HG03103 (cell line): ENCODE data around the gene PRELP.
"Not testable (repeated sequence)": the region's sequence is repeated elsewhere in the genome, so short reads cannot be mapped to it uniquely, and the experiment has no call there.

Experiments
- ATAC-seq: cut with Tn5 transposase; IDR thresholded peaks from one replicate; pipeline ENCODE4 v1.9.1; 2021; ENCODE audit warnings: low read depth; ENCODE audit not compliant: unreplicated experiment

The PRELP gene

DNA sequence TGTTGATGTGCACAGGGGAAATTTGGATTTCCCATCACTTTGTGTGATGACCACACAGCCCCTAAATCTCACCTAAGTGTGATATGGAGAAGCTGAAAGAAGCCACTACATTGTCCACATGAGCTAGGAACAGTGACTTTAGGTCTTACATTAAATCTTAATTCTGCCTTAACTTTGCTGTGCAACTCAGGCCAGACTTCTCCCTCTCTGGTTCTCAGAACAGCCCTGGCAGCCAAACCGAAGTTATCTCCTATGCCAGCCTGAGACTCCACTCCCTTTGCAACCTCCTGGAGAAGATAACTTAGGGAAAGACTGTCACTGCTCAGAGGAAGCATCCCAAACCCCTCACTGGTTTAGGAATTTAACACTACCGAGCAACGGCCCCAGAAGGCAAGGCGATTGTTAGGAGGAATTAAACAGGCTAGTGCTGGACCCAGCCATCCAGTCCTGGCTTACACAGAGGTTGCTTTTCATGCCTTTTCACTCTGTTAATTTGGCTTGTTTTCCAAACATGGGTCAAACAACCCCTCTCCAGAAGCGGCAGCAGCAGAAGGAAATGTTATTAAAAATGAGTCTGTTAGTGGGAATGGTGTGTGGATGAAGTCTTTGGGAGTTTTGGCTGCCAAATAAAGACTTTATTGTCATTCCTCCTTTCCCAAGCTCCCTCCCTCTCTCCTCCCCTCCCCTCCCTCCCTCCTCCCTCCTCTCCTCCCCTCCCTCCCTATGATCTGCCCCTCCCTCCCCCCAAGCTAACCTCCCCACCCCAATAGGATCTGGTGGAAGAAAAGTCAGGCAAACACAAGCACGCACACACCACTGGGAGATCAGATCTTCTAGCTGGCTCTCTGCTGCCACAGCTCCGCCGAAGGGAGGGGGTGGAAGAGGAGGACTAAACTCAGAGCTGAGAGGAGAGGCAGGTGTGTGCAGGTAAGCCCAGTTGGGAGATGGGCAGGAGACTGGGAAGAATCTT, at the start of gene PRELP:
TSS of gene PRELP (plus strand) at position 795 of the 970 bp plus-strand sequence. CDS start 7,379 bp downstream, outside the sequence.
- ATAC-seq = no peak

DNA sequence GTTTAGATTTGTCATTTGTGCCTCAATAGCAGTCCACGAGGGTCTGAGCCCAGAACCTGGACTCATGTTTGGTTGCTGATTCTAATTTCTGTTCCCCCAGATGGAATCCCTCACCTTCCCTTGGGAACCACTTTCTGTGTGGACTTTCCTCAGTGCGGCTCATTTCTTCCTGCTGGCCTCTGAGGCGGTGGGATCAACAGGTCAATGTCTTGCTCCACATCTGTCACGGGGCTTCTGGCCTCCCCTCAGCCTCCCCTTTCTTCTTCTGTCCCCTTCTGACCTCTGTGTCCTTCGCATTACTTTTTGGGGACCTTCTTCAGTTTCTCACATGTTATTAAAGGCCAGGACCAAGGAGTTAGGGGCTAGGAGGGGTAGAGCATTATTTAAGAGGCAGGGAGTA, 49.2 kb upstream of the PRELP start:
- ATAC-seq = no peak

DNA sequence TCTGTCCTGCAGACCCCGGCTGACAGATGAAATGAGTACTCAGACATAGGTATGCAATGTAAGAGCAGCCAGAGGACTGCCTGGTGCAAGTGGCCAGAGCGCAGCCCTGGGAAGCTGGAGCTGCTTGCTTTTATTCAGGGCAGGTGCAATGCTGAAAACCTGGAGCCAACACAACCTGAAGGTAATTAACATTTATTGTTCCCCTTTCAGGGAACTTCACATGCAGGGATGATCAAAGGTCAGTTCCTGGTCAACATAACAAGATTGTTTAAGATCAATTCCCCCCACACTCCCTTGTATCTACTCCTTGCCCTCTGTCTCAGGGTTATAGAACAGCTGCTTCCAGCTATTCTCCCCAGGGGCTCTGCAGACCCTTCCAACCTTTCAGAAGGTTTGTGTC, 48.7 kb upstream of the PRELP start:
- ATAC-seq = no peak

DNA sequence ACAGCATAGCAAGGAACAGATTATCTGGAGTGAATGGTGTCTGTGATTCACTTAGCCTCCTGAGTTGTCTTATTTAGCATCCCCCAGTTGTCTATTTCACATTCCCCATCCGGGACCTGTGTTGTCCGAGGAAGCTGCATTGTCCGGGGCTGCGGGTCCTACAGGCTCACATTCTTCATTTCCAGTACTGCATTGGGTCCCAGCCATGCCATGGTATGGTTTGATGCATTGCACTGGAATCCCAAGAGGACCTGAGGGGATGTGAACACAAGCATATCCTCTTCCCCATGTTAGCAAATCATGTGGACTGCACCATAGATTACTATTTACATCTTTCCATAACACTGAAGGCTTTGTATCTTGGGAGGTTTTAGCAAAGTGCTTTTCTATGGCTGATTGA, 48.2 kb upstream of the PRELP start:
- ATAC-seq = no peak

DNA sequence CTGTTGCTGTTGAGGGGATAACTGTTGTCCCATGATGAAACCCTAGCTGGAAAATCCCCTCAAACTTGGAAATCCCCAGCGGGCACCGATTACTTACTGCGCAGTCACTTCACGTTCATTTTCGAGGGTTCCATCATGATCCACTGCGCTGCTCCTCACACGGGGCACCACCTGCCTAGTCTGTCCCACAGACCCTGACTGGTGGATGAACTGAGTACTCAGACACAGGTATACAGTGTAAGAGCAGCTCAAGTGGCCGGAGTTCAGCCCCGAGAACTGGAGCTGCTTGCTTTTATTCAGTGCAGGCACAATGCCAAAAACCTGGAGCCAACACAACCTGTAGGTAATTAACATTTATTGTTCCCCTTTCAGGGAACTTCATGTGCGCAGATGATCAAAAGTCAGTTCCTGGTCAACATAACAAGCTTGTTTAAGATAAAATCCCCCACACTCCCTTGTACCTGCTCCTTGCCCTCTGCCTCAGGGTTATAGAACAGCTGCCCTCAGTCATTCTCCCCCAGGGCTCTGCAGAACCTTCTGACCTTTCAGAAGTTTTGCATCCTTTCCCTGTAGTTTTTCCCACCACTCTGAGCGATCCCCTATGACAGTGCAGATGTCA, 46.5 kb upstream of the PRELP start:
- no peak for ATAC-seq

DNA sequence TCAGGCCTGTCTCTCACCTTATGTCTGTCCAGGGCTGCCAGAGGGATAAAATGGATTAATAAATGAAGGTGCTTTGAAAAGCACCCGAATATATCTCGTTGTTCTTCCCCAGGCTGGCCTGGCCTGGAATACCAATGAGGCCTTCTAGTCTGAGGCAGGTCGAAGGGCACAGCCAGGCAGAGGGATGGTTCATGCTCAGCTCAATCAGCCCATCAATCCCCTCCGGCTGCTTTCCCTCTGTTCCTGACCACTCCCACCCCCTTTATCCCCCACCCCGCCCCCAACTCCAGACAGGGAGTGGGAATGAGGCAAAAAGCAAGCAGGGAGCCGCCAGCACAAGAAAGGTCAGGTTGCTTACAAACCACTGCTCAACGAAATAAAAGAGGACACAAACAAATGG, 40.0 kb upstream of the PRELP start:
- no peak for ATAC-seq

DNA sequence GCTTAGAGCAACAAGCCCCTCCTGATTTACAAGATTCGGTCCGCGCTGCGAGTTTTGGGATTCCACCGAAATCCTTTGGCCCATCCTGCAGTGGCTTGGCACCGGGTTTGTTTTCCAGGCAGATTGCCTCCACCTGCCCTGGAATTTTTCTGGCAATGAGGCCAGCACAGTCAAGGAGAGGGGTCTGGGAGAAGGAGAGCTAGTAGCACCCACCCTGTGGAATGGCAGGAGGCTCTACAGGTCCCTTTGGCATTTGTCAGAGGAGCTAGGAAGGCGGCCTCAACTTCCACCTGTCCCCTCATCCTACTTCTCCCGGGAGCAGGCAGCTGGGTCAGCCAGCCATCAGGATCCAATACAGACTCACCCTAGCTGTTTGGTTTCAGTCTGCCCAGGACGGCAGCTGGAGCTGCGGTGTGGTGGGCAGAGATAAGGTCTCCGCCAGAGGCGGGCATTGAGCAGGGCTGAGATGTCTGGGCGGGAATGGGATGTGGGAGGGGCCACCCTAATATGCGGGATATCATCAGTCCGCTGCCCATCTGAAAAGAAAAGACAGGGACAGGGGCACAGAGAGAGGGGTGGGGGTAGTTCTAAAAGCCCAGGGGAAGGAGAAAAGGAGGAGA, 37.8 kb upstream of the PRELP start:
- ATAC-seq = no peak

DNA sequence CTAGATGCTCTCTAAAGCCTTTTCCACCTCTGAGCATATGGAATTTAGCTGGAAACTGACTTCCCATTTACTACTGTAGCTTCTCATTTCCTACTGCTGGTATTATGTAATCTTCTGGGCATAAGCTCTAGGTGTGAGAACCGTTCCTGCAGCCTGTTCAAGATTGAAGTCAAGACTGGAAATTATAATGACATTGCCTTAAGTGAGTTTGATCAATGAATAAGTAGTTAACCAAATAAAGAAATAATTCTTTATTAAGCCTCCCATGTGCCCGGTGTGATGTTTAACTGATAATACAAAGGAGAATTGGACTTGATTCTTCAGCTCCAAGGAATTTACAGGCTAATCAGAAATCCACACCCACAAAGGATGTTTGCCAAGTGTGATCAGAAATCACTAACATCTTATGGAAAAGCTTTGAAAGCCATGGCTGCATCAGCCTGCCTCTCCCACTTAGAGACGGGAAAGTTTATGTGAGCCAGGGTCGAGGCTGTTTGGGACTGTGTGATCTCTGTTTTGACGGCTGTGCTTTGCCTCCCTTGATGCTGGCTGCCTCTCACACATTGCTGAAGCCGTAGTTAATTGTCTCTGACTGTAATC, 36.4 kb upstream of the PRELP start:
- no peak for ATAC-seq

DNA sequence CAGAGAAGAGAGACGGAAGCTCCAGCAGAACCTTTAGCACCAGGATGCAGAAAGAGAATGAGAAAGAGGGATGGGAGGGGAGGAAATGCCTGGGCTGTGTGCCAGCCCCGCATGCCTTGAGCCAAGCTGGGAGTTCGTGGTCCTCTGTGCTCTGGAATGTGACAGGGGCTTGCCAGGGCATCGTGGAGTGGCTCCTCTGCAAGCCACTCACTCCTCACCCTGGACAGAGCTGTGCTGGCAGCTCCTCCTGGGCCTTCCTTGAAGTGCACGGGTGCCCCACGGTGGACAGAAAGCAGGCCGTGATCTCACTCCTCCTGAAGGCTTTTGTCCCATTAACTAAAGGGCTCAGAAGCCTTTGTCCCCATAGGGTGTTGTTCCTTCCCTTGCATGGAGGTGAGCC, 34.8 kb upstream of the PRELP start:
- no peak for ATAC-seq

DNA sequence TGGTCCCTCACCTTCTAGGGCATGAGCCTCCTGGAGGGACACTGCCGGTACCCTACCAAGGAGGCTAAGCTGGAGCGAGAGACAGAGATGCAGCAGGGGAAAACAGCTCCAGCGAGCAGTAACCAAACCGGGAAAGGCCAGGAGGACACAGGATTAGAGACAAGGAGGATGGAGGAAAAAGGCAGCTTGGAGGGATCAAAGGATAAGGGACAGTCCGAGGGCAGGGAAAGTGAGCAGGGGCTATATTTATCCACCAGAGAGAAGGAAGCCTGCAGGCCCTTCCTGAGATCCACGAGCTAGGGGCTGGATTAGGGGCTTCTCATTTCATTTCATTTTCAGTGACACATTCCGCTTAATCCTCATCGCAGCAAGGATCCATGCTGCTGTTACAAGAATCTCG, 33.8 kb upstream of the PRELP start:
- ATAC-seq = no peak

DNA sequence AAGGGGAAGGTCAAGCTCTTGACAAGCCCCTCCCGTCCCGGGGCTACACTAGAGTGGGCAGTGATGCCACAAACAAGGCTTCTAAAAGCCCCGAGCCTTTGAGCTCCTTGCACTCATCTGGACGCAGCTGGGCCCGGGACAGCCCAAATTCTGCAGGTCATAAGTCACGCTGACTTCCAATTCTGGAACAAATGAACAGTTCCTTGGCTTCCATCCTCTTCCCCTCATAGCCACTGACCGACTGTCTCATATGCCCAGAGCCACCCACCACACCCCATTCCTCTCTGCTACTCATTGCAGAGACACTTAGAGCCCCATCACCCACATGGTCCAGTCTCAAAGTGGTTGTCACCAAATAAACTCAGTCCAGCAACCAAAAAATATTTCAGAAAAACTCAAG, 32.8 kb upstream of the PRELP start:
- ATAC-seq = no peak

DNA sequence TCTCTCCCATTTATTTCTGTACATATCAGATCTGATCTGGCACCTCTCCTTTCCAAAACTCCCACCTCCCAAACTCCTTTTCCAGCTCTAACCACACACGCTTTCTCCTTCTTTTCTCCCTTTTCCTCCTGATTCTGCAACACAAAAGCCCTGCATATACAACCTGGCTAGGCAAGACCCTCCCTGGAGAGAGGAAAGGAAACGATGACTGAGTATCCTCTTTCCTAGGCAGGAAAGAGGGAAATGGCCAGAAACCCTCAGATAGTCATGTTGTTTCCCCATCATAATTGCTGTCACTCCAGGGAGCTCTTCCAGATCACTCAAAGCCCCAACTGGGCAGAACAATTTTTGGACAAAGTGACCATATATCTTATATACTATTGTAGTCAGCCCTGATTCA, 32.3 kb upstream of the PRELP start:
- no peak for ATAC-seq

DNA sequence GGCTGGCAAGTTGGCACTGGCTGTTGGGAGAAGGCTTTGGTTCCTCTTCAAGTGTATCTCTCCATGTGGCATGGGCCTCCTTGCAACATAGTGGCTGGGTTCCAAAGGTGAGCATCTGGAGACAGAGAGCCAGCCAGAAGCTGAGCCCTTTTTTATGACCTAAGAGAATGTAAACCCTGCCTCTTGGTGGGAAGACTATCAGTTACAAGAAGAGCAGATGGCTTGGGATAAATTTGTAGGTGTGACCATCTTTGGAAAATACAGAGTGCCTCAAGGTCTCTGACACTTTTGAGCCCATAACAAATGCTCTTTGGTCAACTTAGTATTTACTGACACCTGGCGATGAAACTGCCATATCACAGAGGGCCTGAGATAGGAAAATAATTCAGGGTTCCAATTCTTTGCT, 31.4 kb upstream of the PRELP start:
- no peak for ATAC-seq

DNA sequence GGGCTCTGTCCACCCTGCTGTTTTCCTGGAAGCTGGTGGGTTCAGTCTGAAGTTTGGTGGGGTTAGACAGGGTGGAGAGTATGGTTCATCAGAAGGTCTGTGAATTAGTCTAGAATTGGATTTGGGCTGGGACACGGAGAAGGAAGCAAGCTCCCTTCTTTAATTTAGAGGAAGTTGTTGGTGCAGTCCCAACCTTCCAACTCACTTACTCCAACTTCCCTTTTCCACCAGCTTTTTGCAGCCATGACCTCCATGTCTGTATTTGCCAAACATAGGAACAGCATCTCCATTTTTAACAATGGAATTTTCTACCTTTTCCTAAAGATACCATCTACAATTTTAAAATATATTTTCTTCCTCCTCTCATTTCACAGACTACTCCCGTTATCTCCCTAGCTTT, 28.5 kb upstream of the PRELP start:
- no peak for ATAC-seq

DNA sequence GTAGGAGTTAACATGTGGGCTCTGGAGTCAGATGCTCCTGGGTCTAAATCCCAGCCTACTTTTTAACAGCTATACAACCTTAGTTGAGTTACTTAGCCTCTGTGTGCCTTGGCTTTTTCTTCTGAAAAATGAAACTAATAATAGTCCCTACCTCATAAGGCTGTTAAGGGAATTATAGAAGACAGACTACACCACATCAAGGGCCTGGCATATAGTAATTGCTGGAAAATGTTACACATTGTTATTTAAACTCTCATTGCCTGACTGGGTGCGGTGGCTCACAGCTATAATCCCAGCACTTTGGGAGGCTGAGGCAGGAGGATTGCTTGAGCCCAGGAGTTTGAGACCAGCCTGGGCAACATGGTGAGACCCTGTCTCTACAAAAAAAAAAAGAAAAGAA, 28.0 kb upstream of the PRELP start:
- not testable (repeated sequence) for ATAC-seq

DNA sequence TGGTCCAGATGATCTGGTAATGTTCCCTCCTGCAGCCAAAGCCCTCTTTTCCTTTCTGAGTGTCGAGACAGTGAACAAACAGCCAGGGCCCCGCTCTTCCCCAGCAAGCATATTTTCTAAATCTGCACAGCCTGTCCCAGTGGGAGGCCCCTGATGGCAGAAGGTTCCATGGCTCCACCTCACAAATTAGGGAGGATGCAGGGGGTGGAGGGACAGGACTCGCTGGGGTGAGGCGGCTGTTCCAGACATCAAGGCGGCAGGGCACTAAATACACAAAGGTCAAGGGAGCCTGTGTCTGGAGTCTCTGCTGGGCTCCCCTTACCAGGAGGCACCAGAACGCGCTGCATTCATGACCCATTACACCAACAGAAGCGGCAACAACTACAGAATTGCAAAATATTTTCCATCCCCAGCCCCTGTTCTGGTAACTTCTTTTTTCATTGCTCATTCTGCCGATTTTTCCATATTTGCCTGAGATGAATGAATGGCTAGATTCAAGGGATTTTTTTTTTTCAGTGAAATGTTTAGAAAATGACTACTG, 27.0 kb upstream of the PRELP start:
- ATAC-seq = no peak

DNA sequence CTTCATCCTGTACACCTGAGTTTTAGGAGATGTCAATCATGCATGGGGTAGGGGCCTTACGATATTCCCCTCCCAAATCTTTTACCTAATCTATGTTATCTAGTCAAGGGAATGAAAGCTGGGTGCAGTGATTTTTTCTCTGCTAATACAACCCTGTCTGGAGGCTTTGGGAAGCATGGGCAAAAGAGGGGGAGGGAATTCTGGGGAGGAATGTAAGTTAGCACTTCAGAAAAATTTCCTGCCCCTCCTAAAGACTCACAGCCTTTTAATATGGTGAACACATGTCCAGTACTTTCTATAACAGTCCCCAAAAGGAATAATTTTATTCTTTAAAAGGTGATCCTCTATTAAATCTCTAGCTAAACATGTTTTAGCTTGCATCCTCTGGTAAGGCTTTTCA, 25.6 kb upstream of the PRELP start:
- no peak for ATAC-seq

DNA sequence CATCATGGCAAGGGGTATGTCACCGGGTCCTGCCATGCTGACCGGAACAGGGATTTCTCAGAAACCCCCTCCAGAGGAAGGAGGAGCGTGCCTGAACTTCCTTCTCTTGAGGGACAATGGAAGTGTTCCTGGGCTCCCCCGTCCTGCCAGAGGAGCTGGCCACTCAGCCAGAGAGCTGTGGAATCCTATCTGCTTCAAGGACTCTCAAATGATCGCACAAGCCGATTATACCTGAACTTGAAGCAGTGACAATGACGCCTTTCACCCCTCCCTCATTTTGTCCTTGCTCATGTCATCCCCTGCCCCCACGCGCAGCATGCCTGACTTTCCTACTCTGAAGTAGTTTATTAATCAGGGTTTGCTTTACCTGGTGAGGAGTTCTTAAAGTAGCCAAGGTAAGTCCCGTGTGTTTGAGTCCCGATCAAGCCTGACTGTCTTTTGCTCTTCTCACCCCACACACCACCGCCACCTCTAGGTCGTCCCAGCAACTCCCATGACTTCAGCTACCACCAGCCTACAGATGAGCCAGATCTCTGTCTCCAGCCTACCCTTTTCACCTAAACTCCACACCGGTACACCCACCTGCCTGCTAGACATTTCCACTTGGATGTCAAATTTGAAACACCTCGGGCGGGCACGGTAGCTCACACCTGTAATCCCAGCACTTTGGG, 25.0 kb upstream of the PRELP start:
- no peak for ATAC-seq

DNA sequence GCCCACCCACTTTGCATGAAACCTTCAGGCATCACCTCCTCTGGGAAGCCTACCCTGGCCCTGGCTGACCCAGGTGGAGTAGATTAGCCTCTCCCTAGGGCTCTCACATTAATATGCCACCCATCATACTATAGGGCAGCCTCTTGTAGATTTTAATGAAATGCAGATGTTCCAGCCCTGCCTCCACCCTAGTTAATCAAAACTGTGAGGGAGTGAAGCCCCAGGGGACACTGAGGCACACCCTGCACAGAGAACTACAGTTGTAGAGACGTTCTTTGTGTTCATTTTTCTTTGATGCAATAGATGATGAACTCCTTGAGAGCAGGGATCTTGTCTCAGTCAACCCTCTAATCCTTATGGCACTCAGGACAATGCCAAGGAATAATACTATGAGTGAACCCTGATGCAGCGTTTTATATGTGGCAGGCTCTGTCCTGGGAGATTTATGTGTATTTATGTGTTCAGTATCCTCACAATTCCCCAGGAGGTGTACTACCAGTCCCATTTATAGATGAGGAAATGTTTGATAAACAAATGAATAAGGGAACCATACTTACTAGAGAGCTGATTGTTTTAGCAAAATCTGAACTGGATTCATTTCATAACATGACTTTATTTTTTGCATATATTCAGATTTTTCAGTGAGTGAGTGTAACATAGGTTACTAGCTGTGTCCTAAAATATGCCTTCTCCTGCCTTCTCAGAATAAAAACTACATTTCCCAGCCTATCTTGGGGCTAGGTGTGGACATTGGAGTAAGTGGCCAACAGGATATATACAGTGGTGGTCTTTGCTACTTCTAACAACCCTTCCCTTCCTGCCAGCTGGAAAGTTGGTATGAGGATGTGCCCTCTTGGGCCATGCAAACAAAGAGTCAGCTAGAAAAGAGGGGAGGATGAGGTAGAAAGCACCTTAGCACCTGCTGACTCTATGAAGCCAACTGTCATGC, 23.5 kb upstream of the PRELP start:
- no peak for ATAC-seq
